SK-N-SH treated with all-trans-retinoic acid at 6 μM for 48 hours (cell line): ENCODE data around the gene SH2B3.
A peak's percentile ranks its signal among the peaks of the same experiment; 100 is the strongest.

Experiments used
- ATAC-seq: fragments of 200-7000 bp; cut with Tn5 transposase; 3 replicates; pipeline ENCODE4 v1.9.1; 2020; ENCODE audit warnings: mild to moderate bottlenecking, moderate library complexity
- BACH2 ChIP-seq: fragments of 250-450 bp; sonication (Bioruptor Pico); IDR thresholded peaks from 2 replicates; pipeline ENCODE4 v1.9.0; 2021; ENCODE audit warnings: mild to moderate bottlenecking, borderline replicate concordance
- CSRNP3 ChIP-seq: fragments of 250-450 bp; sonication (Bioruptor Pico); IDR thresholded peaks from 2 replicates; pipeline ENCODE4 v1.5.1; 2021; ENCODE audit warnings: mild to moderate bottlenecking, moderate library complexity
- ESRRG ChIP-seq: fragments of 250-450 bp; sonication (Bioruptor Pico); IDR thresholded peaks from 2 replicates; pipeline ENCODE4 v1.6.1; 2021; ENCODE audit warnings: mild to moderate bottlenecking
- GLIS3 ChIP-seq: fragments of 250-450 bp; sonication (Bioruptor Pico); IDR thresholded peaks from 2 replicates; pipeline ENCODE4 v1.5.0; 2020; ENCODE audit warnings: mild to moderate bottlenecking, moderate library complexity
- ISL1 ChIP-seq: fragments of 250-450 bp; sonication (Bioruptor Pico); IDR thresholded peaks from 2 replicates; pipeline ENCODE4 v2.1.2; 2022; ENCODE audit warnings: mild to moderate bottlenecking, moderate library complexity
- OSR1 ChIP-seq: fragments of 250-450 bp; sonication (Bioruptor Pico); IDR thresholded peaks from 2 replicates; pipeline ENCODE4 v1.8.0; 2022; ENCODE audit warnings: moderate library complexity, mild to moderate bottlenecking, inconsistent platforms
- PATZ1 ChIP-seq: fragments of 250-450 bp; sonication (Bioruptor Pico); IDR thresholded peaks from 2 replicates; pipeline ENCODE4 v1.8.0; 2020; ENCODE audit warnings: mild to moderate bottlenecking, moderate library complexity, borderline replicate concordance
- RARB ChIP-seq: fragments of 250-450 bp; sonication (Bioruptor Pico); IDR thresholded peaks from 2 replicates; pipeline ENCODE4 v1.8.0; 2021; ENCODE audit warnings: mild to moderate bottlenecking, moderate library complexity
- TCF4 ChIP-seq: fragments of 250-450 bp; sonication (Bioruptor Pico); IDR thresholded peaks from 2 replicates; pipeline ENCODE4 v1.8.0; 2021; ENCODE audit warnings: mild to moderate bottlenecking, moderate library complexity, borderline replicate concordance
- TOX ChIP-seq: fragments of 250-450 bp; sonication (Bioruptor Pico); IDR thresholded peaks from 2 replicates; pipeline ENCODE4 v1.8.0; 2021; ENCODE audit warnings: mild to moderate bottlenecking, moderate library complexity, borderline replicate concordance
- ZC3H10 ChIP-seq: fragments of 250-450 bp; sonication (Bioruptor Pico); IDR thresholded peaks from 2 replicates; pipeline ENCODE4 v1.5.1; 2021; ENCODE audit warnings: mild to moderate bottlenecking, moderate library complexity
- ZFP3 ChIP-seq: fragments of 250-450 bp; sonication (Bioruptor Pico); IDR thresholded peaks from 2 replicates; pipeline ENCODE4 v1.5.0; 2020; ENCODE audit warnings: mild to moderate bottlenecking, moderate library complexity
- ZFP30 ChIP-seq: fragments of 450-650 bp; formaldehyde crosslinking; IDR thresholded peaks from 2 replicates; pipeline ENCODE4 v1.5.0; 2022; ENCODE audit warnings: mild to moderate bottlenecking, moderate library complexity
- ZNF70 ChIP-seq: fragments of 450-650 bp; formaldehyde crosslinking; IDR thresholded peaks from 2 replicates; pipeline ENCODE4 v1.5.0; 2020; ENCODE audit warnings: mild to moderate bottlenecking, moderate library complexity
- ZNF8 ChIP-seq: fragments of 450-650 bp; formaldehyde crosslinking; IDR thresholded peaks from 2 replicates; pipeline ENCODE4 v1.5.0; 2020; ENCODE audit warnings: mild to moderate bottlenecking, moderate library complexity
- TF ChIP-seq, protein P1 (sequence below): fragments of 250-450 bp; sonication (Bioruptor Pico); IDR thresholded peaks from 2 replicates; pipeline ENCODE4 v1.8.0; 2021; ENCODE audit warnings: low read depth, mild to moderate bottlenecking, moderate library complexity, borderline replicate concordance
- TF ChIP-seq, protein P2 (sequence below): fragments of 250-450 bp; sonication (Bioruptor Pico); IDR thresholded peaks from 2 replicates; pipeline ENCODE4 v1.5.1; 2020; ENCODE audit warnings: low read depth, mild to moderate bottlenecking, moderate library complexity
- TF ChIP-seq, protein P3 (sequence below): fragments of 250-450 bp; sonication (Bioruptor Pico); IDR thresholded peaks from 2 replicates; pipeline ENCODE4 v1.5.0; 2020; ENCODE audit warnings: mild to moderate bottlenecking, moderate library complexity

The SH2B3 gene

DNA sequence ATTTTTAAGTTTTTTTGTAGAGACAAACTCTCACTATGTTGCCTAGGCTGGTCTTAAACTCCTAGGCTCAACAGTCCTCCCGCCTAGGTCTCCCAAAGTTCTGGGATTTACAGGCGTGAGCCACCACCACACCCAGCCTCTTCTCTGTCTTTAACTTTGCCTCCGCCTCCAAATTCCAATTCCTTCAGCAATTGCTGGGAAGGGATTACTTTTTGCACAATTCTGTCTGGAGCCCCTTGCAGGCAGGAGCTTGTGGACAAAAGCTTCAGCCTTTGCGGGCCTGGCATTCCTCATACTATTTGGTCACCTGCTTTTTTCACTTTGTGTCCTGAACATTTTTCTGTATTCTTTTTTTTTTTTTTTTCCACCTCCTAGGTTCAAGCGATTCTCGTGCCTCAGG is 26.0 kb downstream of the SH2B3 start:
- no peak for ATAC-seq

DNA sequence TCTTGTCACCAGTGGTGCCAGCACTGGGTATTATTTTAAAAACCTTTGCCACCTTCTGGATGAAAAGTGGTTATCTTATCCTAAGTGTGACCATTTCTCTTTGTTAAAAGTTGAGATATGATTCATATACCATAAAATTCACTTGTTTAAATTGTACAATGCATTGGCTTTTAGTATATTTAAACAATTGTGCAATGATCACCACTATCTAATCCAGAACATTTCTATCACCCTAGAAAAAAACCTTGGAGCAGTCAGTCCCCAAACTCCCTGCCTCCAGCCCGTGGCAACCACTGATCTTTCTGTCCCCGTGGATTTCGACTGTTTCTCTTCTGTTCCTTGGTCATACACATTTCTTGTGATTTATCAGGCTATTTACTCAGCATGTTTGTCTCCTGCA is 28.3 kb downstream of the SH2B3 start:
- no peak for ATAC-seq
- TF ChIP-seq OSR1 (CRISPR knock-in tag) (no peak), ESRRG (CRISPR knock-in tag) (no peak)
- TF ChIP-seq, protein P1, sequence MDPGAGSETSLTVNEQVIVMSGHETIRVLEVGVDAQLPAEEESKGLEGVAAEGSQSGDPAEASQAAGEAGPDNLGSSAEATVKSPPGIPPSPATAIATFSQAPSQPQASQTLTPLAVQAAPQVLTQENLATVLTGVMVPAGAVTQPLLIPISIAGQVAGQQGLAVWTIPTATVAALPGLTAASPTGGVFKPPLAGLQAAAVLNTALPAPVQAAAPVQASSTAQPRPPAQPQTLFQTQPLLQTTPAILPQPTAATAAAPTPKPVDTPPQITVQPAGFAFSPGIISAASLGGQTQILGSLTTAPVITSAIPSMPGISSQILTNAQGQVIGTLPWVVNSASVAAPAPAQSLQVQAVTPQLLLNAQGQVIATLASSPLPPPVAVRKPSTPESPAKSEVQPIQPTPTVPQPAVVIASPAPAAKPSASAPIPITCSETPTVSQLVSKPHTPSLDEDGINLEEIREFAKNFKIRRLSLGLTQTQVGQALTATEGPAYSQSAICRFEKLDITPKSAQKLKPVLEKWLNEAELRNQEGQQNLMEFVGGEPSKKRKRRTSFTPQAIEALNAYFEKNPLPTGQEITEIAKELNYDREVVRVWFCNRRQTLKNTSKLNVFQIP (CRISPR knock-in tag) = no peak

More for the DNA sequence above, 26.0 kb downstream of the SH2B3 start:
- no peak for TF ChIP-seq ZNF70 (CRISPR knock-in tag)
- TF ChIP-seq CSRNP3 (CRISPR knock-in tag) = no peak
- TF ChIP-seq ZFP3 (CRISPR knock-in tag) = no peak
- no peak for TF ChIP-seq OSR1 (CRISPR knock-in tag)
- no peak for TF ChIP-seq RARB (CRISPR knock-in tag)

DNA sequence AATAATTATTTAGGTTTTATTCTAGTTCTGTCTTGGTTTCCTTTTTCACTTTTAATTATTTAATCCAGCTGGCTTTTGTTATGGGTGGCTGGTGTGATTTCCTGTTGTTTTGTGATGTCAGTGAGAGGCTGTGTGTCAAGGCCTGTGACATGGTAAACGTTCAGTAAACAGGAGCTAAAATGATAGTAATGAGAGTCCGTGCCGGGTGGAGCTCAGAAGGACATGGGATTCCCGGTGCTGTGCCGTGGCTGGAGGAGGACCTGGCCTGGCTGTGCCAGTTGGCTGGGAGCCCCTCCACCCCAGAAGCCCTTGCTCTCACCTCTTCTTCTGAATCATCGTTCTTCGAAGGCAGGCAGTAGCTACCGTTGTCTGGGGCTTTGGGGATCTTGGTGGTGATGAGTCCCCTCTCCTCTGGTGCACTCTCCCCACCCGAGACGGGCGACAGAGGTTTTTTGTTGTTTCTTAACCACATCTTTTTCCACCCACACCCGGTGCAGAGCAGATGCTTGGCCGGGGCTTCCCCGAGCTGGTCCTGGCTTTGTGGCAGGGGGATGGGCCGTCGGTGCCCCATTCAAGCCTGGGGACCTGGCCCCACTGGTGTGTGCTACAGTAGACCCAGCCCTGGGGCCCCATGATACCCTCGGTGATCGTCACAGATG is 29.1 kb downstream of the SH2B3 start:
- peak; percentile 28 for ATAC-seq
- TF ChIP-seq ZC3H10 (no peak), GLIS3 (no peak), ZFP3 (CRISPR knock-in tag) (no peak), ZFP30 (CRISPR knock-in tag) (no peak), TCF4 (no peak), ZNF8 (CRISPR knock-in tag) (no peak), ZNF70 (CRISPR knock-in tag) (no peak), BACH2 (no peak), OSR1 (CRISPR knock-in tag) (no peak), ISL1 (no peak), RARB (CRISPR knock-in tag) (no peak), ESRRG (CRISPR knock-in tag) (no peak), PATZ1 (CRISPR knock-in tag) (no peak), TOX (CRISPR knock-in tag) (no peak)
- TF ChIP-seq, protein P2, sequence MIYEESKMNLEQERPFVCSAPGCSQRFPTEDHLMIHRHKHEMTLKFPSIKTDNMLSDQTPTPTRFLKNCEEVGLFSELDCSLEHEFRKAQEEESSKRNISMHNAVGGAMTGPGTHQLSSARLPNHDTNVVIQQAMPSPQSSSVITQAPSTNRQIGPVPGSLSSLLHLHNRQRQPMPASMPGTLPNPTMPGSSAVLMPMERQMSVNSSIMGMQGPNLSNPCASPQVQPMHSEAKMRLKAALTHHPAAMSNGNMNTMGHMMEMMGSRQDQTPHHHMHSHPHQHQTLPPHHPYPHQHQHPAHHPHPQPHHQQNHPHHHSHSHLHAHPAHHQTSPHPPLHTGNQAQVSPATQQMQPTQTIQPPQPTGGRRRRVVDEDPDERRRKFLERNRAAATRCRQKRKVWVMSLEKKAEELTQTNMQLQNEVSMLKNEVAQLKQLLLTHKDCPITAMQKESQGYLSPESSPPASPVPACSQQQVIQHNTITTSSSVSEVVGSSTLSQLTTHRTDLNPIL (CRISPR knock-in tag) = no peak
- TF ChIP-seq, protein P3, sequence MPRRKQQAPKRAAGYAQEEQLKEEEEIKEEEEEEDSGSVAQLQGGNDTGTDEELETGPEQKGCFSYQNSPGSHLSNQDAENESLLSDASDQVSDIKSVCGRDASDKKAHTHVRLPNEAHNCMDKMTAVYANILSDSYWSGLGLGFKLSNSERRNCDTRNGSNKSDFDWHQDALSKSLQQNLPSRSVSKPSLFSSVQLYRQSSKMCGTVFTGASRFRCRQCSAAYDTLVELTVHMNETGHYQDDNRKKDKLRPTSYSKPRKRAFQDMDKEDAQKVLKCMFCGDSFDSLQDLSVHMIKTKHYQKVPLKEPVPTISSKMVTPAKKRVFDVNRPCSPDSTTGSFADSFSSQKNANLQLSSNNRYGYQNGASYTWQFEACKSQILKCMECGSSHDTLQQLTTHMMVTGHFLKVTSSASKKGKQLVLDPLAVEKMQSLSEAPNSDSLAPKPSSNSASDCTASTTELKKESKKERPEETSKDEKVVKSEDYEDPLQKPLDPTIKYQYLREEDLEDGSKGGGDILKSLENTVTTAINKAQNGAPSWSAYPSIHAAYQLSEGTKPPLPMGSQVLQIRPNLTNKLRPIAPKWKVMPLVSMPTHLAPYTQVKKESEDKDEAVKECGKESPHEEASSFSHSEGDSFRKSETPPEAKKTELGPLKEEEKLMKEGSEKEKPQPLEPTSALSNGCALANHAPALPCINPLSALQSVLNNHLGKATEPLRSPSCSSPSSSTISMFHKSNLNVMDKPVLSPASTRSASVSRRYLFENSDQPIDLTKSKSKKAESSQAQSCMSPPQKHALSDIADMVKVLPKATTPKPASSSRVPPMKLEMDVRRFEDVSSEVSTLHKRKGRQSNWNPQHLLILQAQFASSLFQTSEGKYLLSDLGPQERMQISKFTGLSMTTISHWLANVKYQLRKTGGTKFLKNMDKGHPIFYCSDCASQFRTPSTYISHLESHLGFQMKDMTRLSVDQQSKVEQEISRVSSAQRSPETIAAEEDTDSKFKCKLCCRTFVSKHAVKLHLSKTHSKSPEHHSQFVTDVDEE (CRISPR knock-in tag) = no peak
- TF ChIP-seq, all 23 proteins: peak for 0

DNA sequence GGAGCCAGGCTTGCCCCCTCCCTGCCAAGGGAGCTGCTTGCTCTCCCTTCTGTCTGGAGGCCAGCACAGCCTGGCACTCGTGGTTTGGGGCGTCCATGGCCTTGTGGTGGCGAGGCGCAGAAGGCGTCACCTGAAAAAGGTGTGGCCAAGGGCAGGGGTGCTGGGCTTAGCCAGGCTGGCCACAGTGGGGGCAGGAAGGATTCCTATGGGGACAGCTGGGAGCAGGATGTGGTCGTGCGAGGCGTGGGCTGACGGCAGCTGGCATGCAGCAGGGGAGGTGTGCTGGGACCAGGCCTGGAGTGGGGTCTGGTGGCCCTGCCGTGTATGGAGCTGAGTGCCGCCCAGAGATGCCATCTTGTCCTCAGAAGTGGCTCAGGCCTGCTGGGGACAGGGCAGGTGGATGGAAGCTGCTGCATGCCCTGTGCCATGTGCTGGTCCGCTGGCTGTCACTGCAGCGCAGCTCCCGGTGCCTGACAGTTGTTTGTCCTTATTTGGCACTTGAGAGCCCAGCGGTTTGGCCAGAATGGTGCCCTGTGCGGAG is 30.0 kb downstream of the SH2B3 start:
- TF ChIP-seq BACH2 (no peak), ZNF8 (CRISPR knock-in tag) (no peak), PATZ1 (CRISPR knock-in tag) (no peak)
- ATAC-seq = no peak
